ENCODE measurements around the gene RBM4.
A peak's percentile ranks its signal among the peaks of the same experiment; 100 is the strongest.

RBM4 gene

DNA sequence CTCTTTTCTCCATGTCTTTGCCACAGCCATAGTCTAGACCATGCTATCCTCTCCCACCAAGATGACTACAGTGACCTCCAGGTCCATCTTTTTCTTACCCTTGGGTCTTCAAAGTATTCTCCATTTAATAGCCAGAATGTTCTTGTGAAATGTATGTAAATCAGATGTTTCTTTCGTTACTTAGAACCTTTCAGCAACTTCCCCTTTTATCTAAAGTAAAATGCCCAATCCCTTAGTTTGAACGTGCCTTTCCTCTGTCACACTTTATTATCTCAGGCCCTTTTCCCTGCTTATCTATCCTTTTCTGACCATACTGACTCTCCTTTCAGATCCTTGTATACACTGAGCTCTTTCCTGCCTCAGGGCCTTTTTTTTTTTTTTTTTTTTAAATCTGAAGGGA lies 21.3 kb downstream of the RBM4 start:
- DNase-seq = no peak

- no peak for DNase-seq
Observed at GRCh38 chr11:66663741-66664296, 25.3 kb downstream of the RBM4 start.

DNA sequence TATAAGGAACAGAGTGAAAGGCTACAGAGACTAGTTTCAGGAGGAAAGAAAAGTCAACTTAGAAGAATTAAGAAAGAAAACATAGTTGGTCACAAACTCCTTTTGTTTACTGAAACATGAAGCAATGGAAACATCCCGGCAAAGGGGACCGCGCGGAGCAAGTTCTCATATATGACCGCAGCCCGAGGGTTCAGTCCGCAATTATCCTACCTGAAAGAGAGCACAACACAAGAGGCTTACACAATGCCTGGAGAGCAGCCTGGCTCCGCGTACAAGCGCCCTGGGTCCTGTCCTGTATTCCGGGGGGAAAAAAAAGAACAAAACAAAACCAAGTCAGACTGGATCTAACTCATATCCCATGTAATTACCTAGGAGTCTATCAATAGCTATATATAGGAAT lies 26.9 kb downstream of the RBM4 start:
- no peak for DNase-seq

- DNase-seq = no peak
Observed at GRCh38 chr11:66670816-66671215, 32.3 kb downstream of the RBM4 start.

GRCh38 chr11:66674964-66675602 lies 36.6 kb downstream of the RBM4 start:
- no peak for DNase-seq

DNA sequence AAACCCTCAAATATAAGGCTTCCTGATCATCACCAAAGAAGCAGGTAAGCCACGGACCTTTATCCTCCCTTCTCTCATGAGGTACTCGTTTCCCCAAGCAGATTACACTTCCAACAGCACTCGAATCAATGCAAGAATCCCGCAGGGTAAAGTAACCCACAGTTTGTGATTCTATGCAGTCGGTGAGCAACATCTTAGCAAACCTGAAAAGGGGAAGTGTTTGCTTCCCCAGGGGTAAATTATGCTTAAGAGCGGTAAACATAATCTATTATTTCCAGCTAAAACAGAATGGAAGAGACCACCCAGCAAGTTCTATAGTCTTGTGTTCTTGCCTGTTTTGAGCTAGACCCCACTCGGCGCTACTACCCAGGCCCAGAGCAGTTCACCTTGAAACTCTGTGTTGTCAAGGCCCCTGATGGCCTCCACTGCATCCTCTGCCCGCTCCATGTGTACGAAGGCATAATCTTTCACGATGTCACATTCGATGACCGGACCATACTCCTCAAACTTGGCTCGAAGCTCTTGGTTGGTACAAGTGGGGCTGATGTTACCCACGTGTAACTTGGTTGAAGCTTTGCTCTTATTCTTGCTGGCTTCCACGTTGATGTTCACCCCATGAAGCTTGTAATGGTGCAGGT lies 37.9 kb downstream of the RBM4 start:
- DNase-seq = no peak

DNA sequence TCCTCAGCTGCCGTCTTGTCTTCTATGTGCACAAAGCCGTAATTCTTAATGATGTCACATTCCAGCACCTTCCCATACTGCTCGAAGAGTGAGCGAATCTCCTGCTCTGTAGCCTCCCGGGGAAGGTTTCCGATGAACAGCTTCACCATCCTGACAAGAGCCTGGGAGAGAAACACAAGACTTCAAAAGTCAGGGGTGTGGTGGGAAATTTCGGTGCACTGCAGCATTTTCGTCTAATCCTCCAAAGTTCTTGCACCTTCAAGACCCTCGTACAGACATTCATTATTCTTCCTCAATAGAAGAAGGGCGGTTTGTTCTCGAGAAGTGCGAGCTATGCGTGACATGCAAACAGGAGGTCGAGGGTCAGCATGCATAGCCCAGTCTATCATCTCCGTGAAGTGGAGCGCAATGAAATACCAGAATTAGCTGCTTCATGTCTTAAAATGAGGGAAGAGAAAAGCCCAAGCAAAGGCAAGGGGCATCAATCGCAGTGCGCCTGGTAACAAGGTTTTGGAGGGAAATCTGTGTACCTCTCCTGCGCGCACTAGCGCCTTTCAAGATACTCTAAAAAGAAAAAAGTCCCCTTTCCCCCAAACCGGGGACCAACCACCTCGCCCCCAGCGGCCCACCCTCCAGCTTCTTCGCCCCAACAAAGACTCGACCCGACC lies 38.6 kb downstream of the RBM4 start:
- no peak for DNase-seq

DNA sequence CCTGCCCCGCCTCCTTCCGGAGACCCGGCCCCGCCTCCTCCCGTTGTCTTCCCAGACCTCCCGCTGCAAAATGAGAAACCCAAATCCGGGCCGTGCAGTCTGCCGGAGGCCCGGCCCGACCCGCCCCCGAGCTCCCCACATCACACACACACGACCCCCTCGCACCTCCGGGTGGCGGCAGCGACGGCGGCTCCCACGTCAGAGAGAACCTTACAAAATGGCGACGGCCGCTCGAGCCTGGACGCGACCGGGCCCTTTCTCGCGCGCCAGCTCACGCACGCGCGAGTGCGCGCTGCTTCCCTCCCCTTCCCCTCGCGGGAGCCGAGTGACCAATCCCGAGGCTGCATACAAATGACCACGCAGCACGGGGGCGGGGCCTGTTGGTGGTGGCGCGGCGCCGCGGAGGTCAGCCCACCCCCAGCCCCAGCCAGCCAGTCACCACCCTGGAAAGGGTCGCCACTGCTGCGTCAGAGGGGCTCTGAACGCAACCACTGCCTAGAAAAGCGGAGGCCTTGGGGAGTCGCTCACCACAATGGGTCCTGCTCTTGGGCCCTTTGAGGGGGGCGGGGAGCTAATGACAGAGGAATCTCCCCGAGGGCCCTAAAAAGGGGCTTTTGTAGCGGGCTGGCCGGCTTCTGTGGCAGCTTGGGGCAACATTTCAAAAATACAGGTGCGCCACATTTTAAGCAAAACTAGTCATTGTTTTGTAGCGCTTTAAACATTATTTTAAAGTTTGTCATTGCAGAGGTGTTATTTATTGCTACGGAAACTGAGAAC lies 39.3 kb downstream of the RBM4 start, which contains the start of gene RBM4B:
RBM4B (minus strand) TSS at position 289 of the 777 bp plus-strand sequence. CDS start 808 bp downstream, outside the sequence.
- DNase-seq = peak; percentile 95

DNA sequence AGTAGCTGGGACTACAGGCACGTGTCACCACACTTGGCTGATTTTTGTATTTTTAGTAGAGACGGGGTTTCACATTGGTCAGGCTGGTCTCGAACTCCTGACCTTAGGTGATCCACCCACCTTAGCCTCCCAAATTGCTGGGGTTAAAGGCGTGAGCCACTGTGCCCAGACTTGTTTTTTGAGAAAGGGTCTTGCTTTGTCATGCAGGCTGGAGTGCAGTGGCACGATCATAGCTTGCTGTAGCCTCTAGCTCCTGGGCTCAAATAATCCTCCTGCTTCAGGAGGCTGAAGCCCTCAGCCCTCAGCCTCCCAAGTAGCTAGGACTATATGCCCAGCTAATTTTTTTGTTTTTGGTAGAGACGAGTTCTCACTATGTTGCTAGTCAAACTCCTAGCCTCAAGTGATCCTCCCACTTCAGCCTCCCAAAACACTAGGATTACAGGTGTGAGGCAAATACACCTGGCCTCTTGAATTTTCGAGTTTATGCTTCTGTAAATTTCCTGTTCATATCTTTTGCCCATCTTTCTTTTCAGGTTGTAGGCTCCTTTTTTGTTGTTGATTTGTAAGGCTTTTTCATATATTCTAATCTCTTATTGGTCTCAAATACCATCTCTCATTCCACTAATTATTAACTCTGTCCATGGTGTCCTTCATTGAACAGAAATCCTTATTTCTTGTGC lies 42.6 kb downstream of the RBM4 start:
- DNase-seq = no peak

DNA sequence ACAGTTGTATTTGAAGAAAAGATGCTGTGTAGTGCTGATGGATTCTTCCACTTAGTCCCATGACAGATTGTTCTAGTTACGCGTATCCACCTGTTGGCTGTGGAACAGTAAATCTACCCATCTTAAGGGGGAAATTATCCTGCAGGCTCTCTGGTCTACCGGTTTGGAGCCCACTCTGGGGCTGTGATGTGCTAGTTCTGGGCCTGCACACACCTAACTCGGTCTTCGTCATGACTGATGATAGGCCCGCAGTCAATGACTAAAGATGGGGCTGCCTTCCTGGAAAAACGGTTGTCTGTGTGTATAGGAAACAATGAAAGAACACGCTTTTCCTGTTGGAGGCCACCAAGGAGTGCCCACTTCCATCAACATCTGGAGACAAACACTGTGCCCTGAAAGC lies 45.4 kb downstream of the RBM4 start:
- DNase-seq = no peak

DNA sequence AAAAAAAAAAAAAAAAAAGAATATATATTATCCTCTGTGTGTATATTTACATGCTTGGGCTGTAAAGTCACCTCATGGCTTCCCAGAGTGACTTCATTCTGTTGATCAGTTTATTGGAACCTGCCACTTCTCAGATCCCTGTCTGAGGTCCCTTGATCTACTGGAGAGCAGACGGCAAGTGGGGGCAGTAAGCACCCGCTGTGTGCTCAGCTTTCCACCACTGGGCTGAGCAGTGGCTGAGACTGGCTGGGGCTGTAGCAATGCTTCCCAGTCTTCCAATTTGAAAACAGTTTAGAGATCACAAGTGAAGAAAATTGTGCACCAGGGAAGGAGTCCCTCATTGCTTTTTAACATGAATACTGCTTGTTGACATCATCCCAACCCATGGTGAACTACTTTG lies 46.1 kb downstream of the RBM4 start:
- no peak for DNase-seq

- no peak for DNase-seq
Observed at GRCh38 chr11:66685276-66686099, 47.0 kb downstream of the RBM4 start.

- no peak for DNase-seq
Observed at GRCh38 chr11:66686100-66686785, 47.7 kb downstream of the RBM4 start.

DNA sequence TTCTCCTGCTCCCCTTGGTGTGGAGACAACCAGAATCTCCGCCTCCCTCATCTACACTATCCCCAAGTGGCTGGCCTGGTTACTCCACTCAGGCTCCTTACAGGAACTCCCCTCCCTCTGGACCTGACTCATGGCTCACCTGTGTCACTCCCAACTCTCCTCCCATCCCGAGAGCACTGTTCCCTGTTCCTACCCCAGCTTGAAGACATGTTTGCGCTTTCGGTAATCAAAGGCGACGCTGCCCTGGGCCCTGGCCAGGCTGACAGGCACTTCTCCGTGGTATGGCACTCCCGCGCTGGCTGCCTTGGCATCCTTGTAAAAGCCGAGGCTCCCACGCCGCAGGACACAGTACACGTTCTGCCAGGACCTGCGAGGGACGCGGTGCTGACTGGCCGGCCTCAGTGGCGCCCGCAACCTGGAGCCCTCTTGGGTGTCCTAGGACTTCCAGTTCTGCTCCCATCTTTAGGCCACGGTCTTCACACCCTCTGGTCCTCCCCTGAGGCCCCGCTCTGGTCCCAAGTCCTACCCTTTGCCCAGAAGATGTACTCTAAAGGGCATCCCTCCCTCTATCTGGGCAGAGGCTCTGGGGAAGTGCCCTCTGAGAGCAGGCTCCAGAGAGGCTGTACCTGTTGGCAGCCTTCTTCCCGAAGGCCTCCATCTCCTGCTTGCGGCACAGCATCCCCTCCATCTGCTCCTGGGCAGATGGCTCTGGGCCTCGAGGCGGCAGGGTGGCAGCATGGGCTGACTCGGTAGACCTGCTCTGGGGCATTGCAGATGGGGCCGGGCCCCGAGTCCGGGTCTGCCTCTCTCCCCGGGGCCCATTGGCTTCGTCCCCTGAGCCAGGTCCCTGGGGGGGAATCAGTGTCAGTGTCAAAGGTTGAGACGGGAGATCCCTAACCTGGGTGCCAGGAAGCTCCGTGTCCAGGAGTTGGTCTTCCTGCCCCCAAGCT lies 48.6 kb downstream of the RBM4 start:
- DNase-seq = no peak

GRCh38 chr11:66687831-66688281 lies 49.4 kb downstream of the RBM4 start:
- no peak for DNase-seq

DNA sequence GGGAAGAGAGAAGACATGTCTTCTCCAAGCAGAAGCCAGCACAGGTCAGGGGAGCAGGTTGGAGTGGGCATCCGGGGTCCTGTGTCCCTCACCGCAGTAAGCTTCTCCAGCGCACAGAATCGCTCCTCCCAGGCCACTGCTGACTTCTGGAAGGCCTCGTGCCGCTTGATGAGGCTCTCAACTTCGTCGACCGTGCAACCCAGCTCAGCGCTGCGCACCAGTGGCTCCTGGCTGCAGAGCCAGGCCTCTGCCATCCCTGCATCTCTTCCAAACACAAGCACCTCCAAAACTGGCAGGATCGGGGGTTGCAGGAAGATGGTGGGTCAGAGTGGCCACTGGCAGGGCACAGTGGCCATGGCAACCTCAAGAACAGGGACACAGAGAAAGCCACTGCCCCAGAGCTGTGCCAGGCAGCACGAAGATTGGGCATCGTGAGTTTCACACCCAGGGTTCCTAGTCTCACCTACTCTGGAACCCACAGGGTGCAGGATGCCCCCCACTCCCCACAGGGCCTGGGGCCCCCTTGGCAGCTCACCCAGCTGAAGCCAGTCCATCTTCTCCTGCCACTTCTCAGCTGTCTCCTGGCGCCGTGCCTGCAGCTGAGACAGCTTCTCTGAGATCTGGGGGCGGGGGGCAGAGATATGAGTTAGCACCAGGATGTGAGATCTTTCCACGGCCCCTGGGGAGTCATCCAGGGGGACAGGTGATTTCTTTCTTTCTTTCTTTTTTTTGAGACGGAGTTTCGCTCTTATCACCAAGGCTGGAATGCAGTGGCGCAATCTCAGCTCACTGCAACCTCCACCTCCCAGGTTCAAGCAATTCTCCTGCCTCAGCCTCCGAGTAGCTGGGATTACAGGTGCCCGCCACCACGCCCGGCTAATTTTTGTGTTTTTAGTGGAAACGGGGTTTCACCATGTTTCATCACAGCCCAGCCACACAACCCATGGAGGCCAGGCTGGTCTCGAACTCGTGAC lies 50.3 kb downstream of the RBM4 start:
- DNase-seq = no peak

GRCh38 chr11:66689661-66690590 lies 51.4 kb downstream of the RBM4 start:
- no peak for DNase-seq

All from T1000 (cell line).